ENCODE measurements around the gene LAMA1.

Gene LAMA1

GRCh38 chr18:6971823-6972478, 145.6 kb downstream of the LAMA1 start:
- TF ChIP-seq GATA2 (IDR thresholded peaks at IDR 0.05; ENCODE audit: low read depth, low read length): no peak
- no peak for TF ChIP-seq GATA3 (IDR thresholded peaks at IDR 0.05; ENCODE audit: low read depth, low read length)

DNA sequence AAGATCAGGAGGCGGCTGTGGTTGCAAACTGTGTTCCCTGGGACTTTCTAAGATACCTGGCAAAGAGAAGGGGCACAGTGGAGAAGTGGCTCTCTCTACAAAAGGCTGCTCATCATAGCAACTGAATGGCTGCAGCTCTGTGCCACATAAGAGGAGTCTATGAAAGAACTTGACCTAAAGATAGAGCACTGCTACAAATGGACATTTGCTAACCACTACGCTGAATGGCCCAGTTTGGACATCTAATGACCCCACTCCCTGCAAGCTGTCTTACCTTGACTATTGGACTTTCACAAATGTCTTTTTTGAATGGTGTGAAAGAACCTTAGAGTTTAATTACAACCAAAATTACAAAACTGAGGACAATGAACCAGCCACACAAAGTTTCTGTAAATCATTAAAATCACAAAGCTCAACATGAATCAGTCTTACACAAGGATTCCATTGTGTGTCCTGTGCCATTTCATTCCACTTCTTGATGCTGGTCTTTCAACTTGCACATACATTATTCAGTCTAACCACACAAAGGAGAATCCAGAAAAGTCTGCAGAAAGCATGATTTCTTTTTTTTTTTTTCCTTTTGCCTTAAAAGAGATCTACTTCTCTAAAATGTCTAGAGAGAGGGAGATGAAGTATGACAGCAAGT, 154.0 kb downstream of the LAMA1 start:
- TF ChIP-seq GATA3 (IDR thresholded peaks at IDR 0.05; ENCODE audit: low read depth, low read length) (no peak), GATA2 (IDR thresholded peaks at IDR 0.05; ENCODE audit: low read depth, low read length) (no peak)

- TF ChIP-seq GATA3 (IDR thresholded peaks at IDR 0.05; ENCODE audit: low read depth, low read length) (no peak), GATA2 (IDR thresholded peaks at IDR 0.05; ENCODE audit: low read depth, low read length) (no peak)
Observed at GRCh38 chr18:6962571-6963451, 154.8 kb downstream of the LAMA1 start.

- TF ChIP-seq GATA2 (IDR thresholded peaks at IDR 0.05; ENCODE audit: low read depth, low read length): no peak
- TF ChIP-seq GATA3 (IDR thresholded peaks at IDR 0.05; ENCODE audit: low read depth, low read length): no peak
Observed at GRCh38 chr18:6961331-6961730, 156.3 kb downstream of the LAMA1 start.

GRCh38 chr18:6960656-6961055, 156.9 kb downstream of the LAMA1 start:
- TF ChIP-seq GATA3 (IDR thresholded peaks at IDR 0.05; ENCODE audit: low read depth, low read length): no peak
- no peak for TF ChIP-seq GATA2 (IDR thresholded peaks at IDR 0.05; ENCODE audit: low read depth, low read length)

DNA sequence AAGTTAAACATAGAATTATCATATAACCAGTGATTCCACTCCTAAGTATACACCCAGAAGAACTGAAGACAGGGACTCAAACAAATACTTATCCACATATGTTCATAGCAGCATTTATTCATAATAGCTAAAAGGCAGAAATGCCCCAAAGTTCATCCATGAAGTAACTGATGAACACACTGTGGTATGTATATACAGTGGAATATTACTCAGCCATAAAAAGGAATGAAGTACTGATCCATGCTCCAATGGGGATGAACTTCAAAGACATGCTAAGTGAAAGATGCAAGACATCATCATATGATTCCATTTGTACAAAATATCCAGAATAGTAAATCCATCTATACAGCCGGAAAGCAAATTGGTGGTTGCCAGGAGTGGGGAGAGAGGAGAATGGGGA, 157.5 kb downstream of the LAMA1 start:
- TF ChIP-seq GATA2 (IDR thresholded peaks at IDR 0.05; ENCODE audit: low read depth, low read length) (no peak), GATA3 (IDR thresholded peaks at IDR 0.05; ENCODE audit: low read depth, low read length) (no peak)

DNA sequence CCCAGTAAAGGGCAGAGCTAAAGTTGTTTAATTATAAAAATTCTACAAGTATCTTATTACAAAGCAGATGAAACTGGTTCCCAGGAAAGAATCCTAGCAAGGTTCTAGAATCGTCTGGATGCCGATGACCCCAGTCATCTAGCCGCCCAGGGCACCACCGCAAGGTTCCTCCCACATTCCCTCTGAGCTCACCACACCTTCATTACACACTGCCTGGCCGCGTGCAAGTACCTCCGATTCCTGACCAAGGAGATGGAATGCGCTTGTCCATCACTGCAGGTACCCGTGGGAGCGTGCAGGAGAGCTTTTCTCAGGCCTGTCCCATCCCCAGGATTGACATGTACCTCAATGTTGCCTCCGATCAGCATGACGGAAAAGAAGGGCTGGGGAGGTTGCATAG, 158.5 kb downstream of the LAMA1 start:
- no peak for TF ChIP-seq GATA2 (IDR thresholded peaks at IDR 0.05; ENCODE audit: low read depth, low read length)
- no peak for TF ChIP-seq GATA3 (IDR thresholded peaks at IDR 0.05; ENCODE audit: low read depth, low read length)

DNA sequence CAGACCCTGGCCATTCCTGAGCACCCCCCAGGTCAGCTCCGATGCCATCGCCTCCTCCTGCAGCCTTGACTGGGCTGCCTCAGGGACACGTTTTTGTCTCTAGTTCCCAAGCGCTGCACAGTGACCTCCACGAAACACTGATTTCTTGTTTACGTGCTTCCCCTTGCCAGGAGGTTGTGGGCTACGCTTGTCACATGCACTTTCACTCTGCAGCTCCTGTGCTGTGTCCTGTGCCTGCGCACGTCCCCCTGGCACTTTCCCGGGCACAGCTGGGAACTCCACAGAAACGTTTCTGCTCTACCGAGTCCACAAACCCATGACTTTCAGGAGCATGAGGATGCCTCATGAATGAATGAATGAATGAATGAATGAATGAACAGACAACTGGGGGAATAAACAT, 160.6 kb downstream of the LAMA1 start:
- TF ChIP-seq GATA2 (IDR thresholded peaks at IDR 0.05; ENCODE audit: low read depth, low read length) (no peak), GATA3 (IDR thresholded peaks at IDR 0.05; ENCODE audit: low read depth, low read length) (no peak)

DNA sequence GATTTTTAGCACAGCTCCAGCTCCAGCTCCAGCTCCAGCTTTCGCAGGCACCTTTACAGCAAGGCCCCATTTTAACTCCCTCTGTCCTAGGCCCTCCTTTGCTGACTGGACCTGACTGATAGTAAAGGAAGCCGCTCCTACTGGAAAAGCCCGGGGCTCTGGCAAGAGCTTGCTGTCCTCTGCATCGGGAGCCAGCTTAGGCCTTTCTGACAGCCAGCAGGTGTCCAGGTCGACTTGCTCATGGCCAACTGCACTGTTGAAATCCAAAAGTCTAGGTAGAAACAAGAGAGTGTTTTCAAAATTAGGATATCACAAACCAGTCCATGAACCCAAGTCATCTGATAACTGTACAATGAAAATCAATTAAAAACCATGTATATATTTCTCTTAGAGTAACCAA, 161.1 kb downstream of the LAMA1 start:
- TF ChIP-seq GATA3 (IDR thresholded peaks at IDR 0.05; ENCODE audit: low read depth, low read length): no peak
- TF ChIP-seq GATA2 (IDR thresholded peaks at IDR 0.05; ENCODE audit: low read depth, low read length): no peak

DNA sequence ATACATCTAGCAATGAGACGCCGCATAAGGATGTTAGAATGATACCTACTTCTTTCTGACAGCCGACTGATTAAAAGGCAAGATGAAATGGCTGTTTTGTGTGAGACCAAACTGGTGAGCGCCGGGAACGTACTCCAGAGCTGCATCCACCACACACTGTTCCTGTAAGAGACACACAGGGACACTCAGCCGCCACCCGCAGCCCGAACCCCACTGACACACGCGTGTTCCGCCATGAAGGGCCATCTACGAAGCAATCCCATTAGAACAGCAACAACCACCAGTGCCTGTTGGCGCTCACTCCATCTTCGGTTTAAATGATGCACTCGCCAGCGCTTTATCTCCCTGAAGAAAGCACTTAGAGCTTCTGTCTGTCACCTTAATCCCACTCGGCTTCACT, 162.3 kb downstream of the LAMA1 start:
- no peak for TF ChIP-seq GATA2 (IDR thresholded peaks at IDR 0.05; ENCODE audit: low read depth, low read length)
- TF ChIP-seq GATA3 (IDR thresholded peaks at IDR 0.05; ENCODE audit: low read depth, low read length): no peak

GRCh38 chr18:6954501-6954900, 163.1 kb downstream of the LAMA1 start:
- no peak for TF ChIP-seq GATA2 (IDR thresholded peaks at IDR 0.05; ENCODE audit: low read depth, low read length)
- TF ChIP-seq GATA3 (IDR thresholded peaks at IDR 0.05; ENCODE audit: low read depth, low read length): no peak

- no peak for TF ChIP-seq GATA3 (IDR thresholded peaks at IDR 0.05; ENCODE audit: low read depth, low read length)
- no peak for TF ChIP-seq GATA2 (IDR thresholded peaks at IDR 0.05; ENCODE audit: low read depth, low read length)
Observed at GRCh38 chr18:6951336-6952090, 166.1 kb downstream of the LAMA1 start.

- TF ChIP-seq GATA3 (IDR thresholded peaks at IDR 0.05; ENCODE audit: low read depth, low read length): no peak
Observed at GRCh38 chr18:6950641-6951040, 167.0 kb downstream of the LAMA1 start.

Measured in SH-SY5Y (cell line).